ENCODE results near the gene GLS. TPM values are rescaled to one million over a fixed set of nuclear protein-coding genes. Genes with fewer than 3 reads are reported as not detected.

GLS gene
- total and polyA plus RNA-seq, 9 of the 15 experiments (the other 6 are each of a cell fraction or from before 2014, with no cell fraction given): 13.7 to 77.5 (median 48.2) TPM

GRCh38 chr2:190881598-190882410 lies 1.2 kb downstream of the GLS start (continued):
- peak; percentile 70; the same call in 1 of the 2 replicates for TF ChIP-seq LCOR (CRISPR knock-in tag; IDR thresholded peaks at IDR 0.05)
- TF ChIP-seq PRDM10 (IDR thresholded peaks at IDR 0.05; ENCODE audit: partially characterized antibody): no peak
- TF ChIP-seq NCOA6 (IDR thresholded peaks at IDR 0.05): no peak
- no peak for TF ChIP-seq ZNF79 (CRISPR knock-in tag; IDR thresholded peaks at IDR 0.05; ENCODE audit: low read depth)
- no peak for TF ChIP-seq RBM34 (IDR thresholded peaks at IDR 0.05; ENCODE audit: borderline replicate concordance, insufficient read depth, low read length)
- no peak for TF ChIP-seq ATF6 (CRISPR knock-in tag; IDR thresholded peaks at IDR 0.05)
- TF ChIP-seq TAF7 (tag; IDR thresholded peaks at IDR 0.05): no peak
- TF ChIP-seq ARID4B (CRISPR knock-in tag; IDR thresholded peaks at IDR 0.05): 0 out of 2 replicates have a peak, but pooled peaks have one; percentile 20
- TF ChIP-seq ASH1L (IDR thresholded peaks at IDR 0.05; ENCODE audit: borderline replicate concordance, low read depth, partially characterized antibody): no peak
- peak; percentile 44; the same call in 1 of the 2 replicates for TF ChIP-seq HDAC2 (IDR thresholded peaks at IDR 0.05)
- 0 out of 4 replicates have a peak, but pooled peaks of 1 of the 2 experiments have one; percentile 23 for TF ChIP-seq ARNT (IDR thresholded peaks at IDR 0.05)
- TF ChIP-seq ZNF282 (CRISPR knock-in tag; IDR thresholded peaks at IDR 0.05): no peak
- TF ChIP-seq ZBTB49 (CRISPR knock-in tag; IDR thresholded peaks at IDR 0.05; ENCODE audit: borderline replicate concordance): no peak
- TF ChIP-seq TEAD1 (CRISPR knock-in tag; IDR thresholded peaks at IDR 0.05): 0 out of 4 replicates have a peak, but pooled peaks of 1 of the 2 experiments have one; percentile 31

Measured in K562 (cell line).